Lung (tissue), 12 donors: ENCODE data around the gene TMEM259. TPM values are rescaled to one million over a fixed set of nuclear protein-coding genes. Genes with fewer than 3 reads are reported as not detected.

Experiments used
- ATAC-seq: fragments of 200-7000 bp; cut with Tn5 transposase; one replicate; pipeline ENCODE4 v1.9.1; 2020; ENCODE audit warnings: moderate number of reproducible peaks; ENCODE audit not compliant: insufficient read depth, low FRiP score
- DNase-seq, 3 donors: peaks; one replicate each; pipeline ENCODE4 v3.0.0-alpha.2; 2013 to 2017
- H3K27ac ChIP-seq, 2 donors: one replicate each; pipeline ENCODE4 v1.5.1; 2013; ENCODE audit warnings: mild to moderate bottlenecking in 2 of 2, moderate library complexity in 2 of 2, control low read depth in 1 of 2, inconsistent platforms in 1 of 2, low read depth in 1 of 2, low read length in 1 of 2
- H3K27me3 ChIP-seq, 3 donors: one replicate each; pipeline ENCODE4 v1.5.1; 2013; ENCODE audit warnings: low read length in 2 of 3; ENCODE audit not compliant: control insufficient read depth in 3 of 3, insufficient read depth in 3 of 3
- H3K36me3 ChIP-seq, 4 donors: one replicate each; pipeline ENCODE4 v1.5.1; 2013; ENCODE audit warnings: low read length in 4 of 4, mild to moderate bottlenecking in 1 of 4, moderate library complexity in 1 of 4; ENCODE audit not compliant: control insufficient read depth in 4 of 4, insufficient read depth in 4 of 4
- H3K4me1 ChIP-seq, 5 donors: one replicate each; pipeline ENCODE4 v1.5.1; 2013; ENCODE audit warnings: low read length in 5 of 5, mild to moderate bottlenecking in 2 of 5, moderate library complexity in 1 of 5; ENCODE audit not compliant: control insufficient read depth in 5 of 5, insufficient read depth in 5 of 5
- H3K4me3 ChIP-seq: one replicate; pipeline ENCODE4 v1.5.1; 2013; ENCODE audit warnings: mild to moderate bottlenecking, control low read depth, moderate library complexity
- H3K9ac ChIP-seq, 2 donors: one replicate each; pipeline ENCODE4 v1.5.1; 2013; ENCODE audit warnings: low read length in 2 of 2, control low read depth in 1 of 2; ENCODE audit not compliant: insufficient read depth in 1 of 2
- H3K9me3 ChIP-seq, 4 donors: one replicate each; pipeline ENCODE4 v1.5.1; 2013; ENCODE audit warnings: low read length in 3 of 4, mild to moderate bottlenecking in 1 of 4, moderate library complexity in 1 of 4; ENCODE audit not compliant: control insufficient read depth in 4 of 4, insufficient read depth in 3 of 4
- WGBS, 2 donors: extraction: QIAGEN DNeasy Blood & Tissue Kit; methylation state at CpG; one replicate each; pipeline ENCODE4 v1.1.7; 2013; 5-methylcytosine and 5-hydroxymethylcytosine counted together
- polyA plus RNA-seq, 2 donors: library from polyadenylated mRNA; stranded (reverse); fragments of 200-250 nt; gene quantifications; one replicate each; pipeline ENCODE4 v1.2.1, GENCODE V29; 2013
- total RNA-seq, 2 donors: library from RNA; depleted of rRNA in 1 of 2; stranded (reverse); fragments of >200 nt in 1 of 2; gene quantifications; one replicate each; pipeline ENCODE4 v1.2.1, GENCODE V29; 2014 to 2021
- TF ChIP-seq, protein P1 (sequence below): IDR thresholded peaks from 2 replicates; pipeline ENCODE4 v1.5.1; 2012; ENCODE audit warnings: mild to moderate bottlenecking; ENCODE audit errors: control extremely low read depth, extremely low read depth
- donor health status: control.
- donor health status: control.
- donor health status: Bipolar disorder and iron deficiency.
- donor health status: healthy.
- donor health status: DM: yes; HTN: yes; CAD: no.

Gene TMEM259
- total and polyA plus RNA-seq, 4 donors, result 61.1 to 262 (median 195) TPM

DNA sequence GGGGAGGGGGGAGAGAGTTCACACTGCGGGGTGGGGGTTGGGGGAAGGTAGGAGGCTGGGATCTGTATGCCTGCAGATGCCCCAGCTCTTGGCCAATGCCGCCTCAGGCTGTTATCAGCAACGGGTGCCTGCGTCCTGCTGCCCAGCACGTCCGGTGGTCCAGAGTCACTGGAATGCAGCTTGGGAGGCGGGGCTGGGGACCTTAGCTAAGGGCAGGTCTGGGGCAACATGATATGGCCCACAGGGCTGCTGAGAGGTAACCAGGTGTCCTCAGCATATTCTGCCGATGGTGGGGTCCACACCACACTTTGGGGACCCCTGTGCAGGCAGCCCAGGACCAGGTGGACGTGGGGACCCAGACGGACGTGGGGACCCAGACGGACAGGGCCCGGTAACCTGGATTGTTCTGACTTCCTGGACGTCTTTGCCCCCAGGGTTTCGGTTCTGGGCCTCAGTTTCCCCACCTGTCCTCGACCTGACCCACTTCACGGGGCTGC lies 45.4 kb upstream of the TMEM259 start:
- H3K4me1 ChIP-seq, result peaks cover 0 to 31% (median 0%) of the 10 kb centered on the region in 5 donors
- TF ChIP-seq, protein P1, sequence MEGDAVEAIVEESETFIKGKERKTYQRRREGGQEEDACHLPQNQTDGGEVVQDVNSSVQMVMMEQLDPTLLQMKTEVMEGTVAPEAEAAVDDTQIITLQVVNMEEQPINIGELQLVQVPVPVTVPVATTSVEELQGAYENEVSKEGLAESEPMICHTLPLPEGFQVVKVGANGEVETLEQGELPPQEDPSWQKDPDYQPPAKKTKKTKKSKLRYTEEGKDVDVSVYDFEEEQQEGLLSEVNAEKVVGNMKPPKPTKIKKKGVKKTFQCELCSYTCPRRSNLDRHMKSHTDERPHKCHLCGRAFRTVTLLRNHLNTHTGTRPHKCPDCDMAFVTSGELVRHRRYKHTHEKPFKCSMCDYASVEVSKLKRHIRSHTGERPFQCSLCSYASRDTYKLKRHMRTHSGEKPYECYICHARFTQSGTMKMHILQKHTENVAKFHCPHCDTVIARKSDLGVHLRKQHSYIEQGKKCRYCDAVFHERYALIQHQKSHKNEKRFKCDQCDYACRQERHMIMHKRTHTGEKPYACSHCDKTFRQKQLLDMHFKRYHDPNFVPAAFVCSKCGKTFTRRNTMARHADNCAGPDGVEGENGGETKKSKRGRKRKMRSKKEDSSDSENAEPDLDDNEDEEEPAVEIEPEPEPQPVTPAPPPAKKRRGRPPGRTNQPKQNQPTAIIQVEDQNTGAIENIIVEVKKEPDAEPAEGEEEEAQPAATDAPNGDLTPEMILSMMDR, result no peak
- peaks cover 0 to 38% (median 31%) of the 10 kb centered on the region in 3 donors for H3K27me3 ChIP-seq
- WGBS, 2 donors, result 31 to 36% methylated on average over 17 of the region's 17 CpGs
- DNase-seq (no peak), ATAC-seq (no peak)
- H3K27ac ChIP-seq, result peak overlapping the region in 1 of 2 donors; percentile 43
- peaks cover 0 to 7% (median 0%) of the 10 kb centered on the region in 4 donors for H3K36me3 ChIP-seq
- H3K4me3 ChIP-seq, result peak overlapping the region; percentile 0
- H3K9ac ChIP-seq, result no peak overlapping the region
- peaks cover 0 to 2% (median 0%) of the 10 kb centered on the region in 4 donors for H3K9me3 ChIP-seq

DNA sequence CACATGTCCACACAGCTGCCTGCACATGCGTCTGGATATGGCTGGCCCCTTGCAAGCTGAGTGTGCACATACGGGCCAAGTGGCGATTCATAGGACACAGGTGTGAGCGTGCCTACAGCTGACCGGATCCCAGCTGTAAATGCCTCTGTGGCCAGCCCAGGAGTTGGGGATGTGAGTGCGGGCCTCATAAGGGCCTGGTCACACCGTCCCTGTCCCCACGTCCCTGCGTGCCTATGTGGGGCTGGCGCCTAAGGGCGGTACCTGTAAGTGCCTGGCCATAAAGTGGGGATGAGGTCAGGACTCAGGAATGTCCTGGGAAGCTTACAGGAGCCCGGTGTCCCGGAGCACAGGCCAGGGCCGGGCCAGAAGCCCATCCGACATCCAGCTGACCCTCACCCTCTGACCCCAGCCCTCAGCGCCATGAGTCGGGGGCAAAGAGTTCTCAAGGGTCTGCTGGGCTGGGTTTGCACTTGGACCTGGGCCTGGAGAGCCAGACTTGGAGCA lies 44.7 kb upstream of the TMEM259 start:
- 60 to 75% methylated on average over 17 of the region's 17 CpGs for WGBS, 2 donors
- Histone ChIP-seq H3K9me3 (peaks cover 0 to 2% (median 0%) of the 10 kb centered on the region in 4 donors), H3K27ac (peak overlapping the region in 1 of 2 donors; percentile 56), H3K4me1 (peaks cover 0 to 29% (median 0%) of the 10 kb centered on the region in 5 donors), H3K27me3 (peaks cover 0 to 35% (median 29%) of the 10 kb centered on the region in 3 donors), H3K4me3 (no peak overlapping the region), H3K9ac (no peak overlapping the region), H3K36me3 (peaks cover 0 to under 1% (median 0%) of the 10 kb centered on the region in 4 donors)
- ATAC-seq (peak; percentile 38), DNase-seq (no peak)
- TF ChIP-seq, protein P1, result no peak

DNA sequence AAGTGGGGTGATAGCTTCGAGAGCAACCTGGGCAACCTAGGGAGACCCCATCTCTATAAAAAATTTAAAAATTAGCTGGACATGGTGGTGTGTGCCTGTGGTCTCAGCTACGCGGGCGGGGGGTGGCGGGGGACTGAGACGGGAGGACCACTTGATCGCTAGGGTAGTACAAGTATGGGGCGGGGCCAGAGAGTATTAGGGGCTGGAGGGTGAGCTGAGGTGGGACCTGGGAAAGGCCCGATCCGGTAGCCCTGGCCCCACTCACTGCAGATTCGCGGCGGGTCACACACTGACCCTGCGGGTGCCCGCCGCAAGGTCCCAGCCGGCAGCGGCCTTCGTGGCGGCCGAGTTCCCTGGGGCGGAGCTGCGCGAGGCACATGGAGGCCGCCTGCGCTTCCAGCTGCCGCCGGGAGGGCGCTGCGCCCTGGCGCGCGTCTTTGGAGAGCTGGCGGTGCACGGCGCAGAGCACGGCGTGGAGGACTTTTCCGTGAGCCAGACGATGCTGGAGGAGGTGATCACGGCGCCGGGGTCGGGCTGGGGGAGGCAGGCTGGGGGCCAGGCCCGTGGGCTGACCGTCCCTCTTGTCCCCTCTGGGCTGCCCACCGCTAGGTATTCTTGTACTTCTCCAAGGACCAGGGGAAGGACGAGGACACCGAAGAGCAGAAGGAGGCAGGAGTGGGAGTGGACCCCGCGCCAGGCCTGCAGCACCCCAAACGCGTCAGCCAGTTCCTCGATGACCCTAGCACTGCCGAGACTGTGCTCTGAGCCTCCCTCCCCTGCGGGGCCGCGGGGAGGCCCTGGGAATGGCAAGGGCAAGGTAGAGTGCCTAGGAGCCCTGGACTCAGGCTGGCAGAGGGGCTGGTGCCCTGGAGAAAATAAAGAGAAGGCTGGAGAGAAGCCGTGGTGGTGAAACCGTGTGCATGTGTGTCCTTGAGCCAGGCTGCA lies 44.0 kb upstream of the TMEM259 start:
- H3K9me3 ChIP-seq, result peaks cover 0 to 2% (median 0%) of the 10 kb centered on the region in 4 donors
- DNase-seq (peak; percentile 54 to 78 (median 75)), ATAC-seq (peak; percentile 32)
- peak overlapping the region in 1 of 2 donors; percentile 56 for H3K27ac ChIP-seq
- H3K9ac ChIP-seq, result no peak overlapping the region
- H3K36me3 ChIP-seq, result no peaks in the 10 kb centered on the region
- peaks cover 0 to 29% (median 26%) of the 10 kb centered on the region in 3 donors for H3K27me3 ChIP-seq
- H3K4me1 ChIP-seq, result peaks cover 0 to 29% (median 0%) of the 10 kb centered on the region in 5 donors
- no peak overlapping the region for H3K4me3 ChIP-seq
- 9 to 13% methylated on average over 57 to 60 of the region's 60 CpGs for WGBS, 2 donors
- TF ChIP-seq, protein P1, result peak; percentile 84
